Measurements from ENCODE around the gene TMEM30A.

GRCh38 chr6:75215291-75215690, 69.3 kb downstream of the TMEM30A start:
- TF ChIP-seq CTCF (IDR thresholded peaks at IDR 0.05): no peak
- no peak for TF ChIP-seq POLR2A (IDR thresholded peaks at IDR 0.05)
